Esophagus squamous epithelium (tissue), 5 donors: ENCODE results near the gene SKP1. TPM values are rescaled to one million over a fixed set of nuclear protein-coding genes. Genes with fewer than 3 reads are reported as not detected.

Experiments used
- DNase-seq: peaks from one replicate; lab custom pipeline; 2025; lab: John Stamatoyannopoulos, UW
- H3K27ac ChIP-seq, 4 donors: fragments of 200-600 bp; sonication (generic); one replicate each; pipeline ENCODE4 v1.5.1; 2016 to 2019; ENCODE audit warnings: mild to moderate bottlenecking in 1 of 4
- H3K27me3 ChIP-seq, 4 donors: fragments of 200-600 bp; sonication (generic); 1 replicate in 3 of 4; 2 replicates in 1 of 4; pipeline versions ENCODE4 v1.5.1 to v1.6.0; 2017 to 2021; ENCODE audit warnings: antibody characterized with exemption in 1 of 4
- H3K36me3 ChIP-seq, 3 donors: fragments of 200-600 bp; sonication (generic); one replicate each; pipeline ENCODE4 v1.5.1; 2016 to 2019
- H3K4me1 ChIP-seq, 3 donors: fragments of 200-600 bp; sonication (generic); one replicate each; pipeline ENCODE4 v1.5.1; 2017 to 2019
- H3K4me3 ChIP-seq, 4 donors: fragments of 200-600 bp; sonication (generic); 1 replicate in 3 of 4; 2 replicates in 1 of 4; pipeline ENCODE4 v1.5.1; 2016 to 2019; ENCODE audit warnings: mild to moderate bottlenecking in 2 of 4, moderate library complexity in 1 of 4
- H3K9me3 ChIP-seq, 3 donors: fragments of 200-600 bp; sonication (generic); one replicate each; pipeline ENCODE4 v1.5.1; 2016 to 2019
- POLR2A ChIP-seq, 4 donors: fragments of 450-650 bp; IDR thresholded peaks; one replicate each; pipeline ENCODE4 v1.6.1; 2017; ENCODE audit warnings: antibody characterized with exemption in 4 of 4, mild to moderate bottlenecking in 4 of 4, moderate library complexity in 3 of 4
- WGBS, 2 donors: methylation state at CpG; one replicate each; pipeline ENCODE4 v1.1.5; 2018; 5-methylcytosine and 5-hydroxymethylcytosine counted together
- intact Hi-C: fragments of 100-400 bp; cut with DNase I; formaldehyde crosslinking; loops from one replicate; pipeline ENCODE4 v1.15.0; 2022
- total RNA-seq, 4 donors: library from RNA; depleted of rRNA; stranded (reverse); fragments of >200 nt; gene quantifications; one replicate each; pipeline ENCODE4 v1.1.0, GENCODE V29; 2016
- TF ChIP-seq, protein P1 (sequence below), 6 experiments: fragments of 450-650 bp in 4 of 6; fragments of 200-600 bp in 2 of 6; sonication (generic) in 2 of 6; IDR thresholded peaks; one replicate each; pipeline ENCODE4 v1.5.1; 2016 to 2019; ENCODE audit warnings: antibody characterized with exemption in 6 of 6, mild to moderate bottlenecking in 4 of 6, moderate library complexity in 4 of 6
- donor health status: DM: yes; HTN: yes; CAD: no.

Gene SKP1
- total RNA-seq, 4 donors from 2014 or later = 159 to 260 (median 208) TPM

DNA sequence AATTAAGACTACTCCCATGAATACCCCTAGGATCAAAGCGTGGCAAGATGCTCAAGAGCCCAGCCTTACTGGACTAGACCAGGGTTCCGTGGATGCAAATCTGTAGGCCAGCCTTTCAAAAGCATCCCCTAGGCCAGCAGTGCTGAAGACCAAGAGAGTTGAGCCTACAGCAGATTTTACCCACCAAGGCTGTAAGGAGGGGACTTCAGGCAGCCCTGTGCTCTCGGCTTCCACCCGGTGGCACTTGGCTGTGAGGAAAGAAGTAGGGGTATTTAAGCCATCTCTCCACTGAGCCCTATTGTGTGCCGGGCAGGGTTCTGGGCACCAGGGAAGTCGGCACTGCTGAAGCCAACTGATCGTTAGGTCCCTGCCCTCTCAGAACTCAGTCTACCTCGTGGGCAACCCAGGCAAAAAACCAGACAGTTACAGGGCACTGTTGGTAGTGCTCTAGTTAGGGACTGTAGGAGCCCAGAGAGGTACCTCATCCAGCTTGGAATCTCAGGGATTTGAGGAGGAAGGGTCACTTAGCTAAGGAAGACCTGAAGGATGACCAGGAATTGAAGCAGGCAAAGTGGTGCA is 36.8 kb downstream of the SKP1 start:
- Histone ChIP-seq H3K9me3 (no peaks in the 10 kb centered on the region), H3K4me1 (peaks cover 7 to 45% (median 10%) of the 10 kb centered on the region in 3 donors), H3K36me3 (peaks cover 7 to 82% (median 22%) of the 10 kb centered on the region in 3 donors), H3K4me3 (no peak overlapping the region), H3K27me3 (no peaks in the 10 kb centered on the region), H3K27ac (no peak overlapping the region)
- 90 to 100% methylated on average over 1 to 6 of the region's 8 CpGs for WGBS, 2 donors
- intact Hi-C loops = loop anchor here (2.0 to 5.0 kb wide), 2 partner anchors 38 to 99 kb away; no protein-coding TSS in a partner anchor
- TF ChIP-seq POLR2A (IDR thresholded peaks at IDR 0.05) = no peak
- no peak for DNase-seq

GRCh38 chr5:134139377-134139851 is 37.3 kb downstream of the SKP1 start:
- DNase-seq = no peak
- no peak overlapping the region for H3K4me3 ChIP-seq
- intact Hi-C loops = loop anchor here (2.0 to 5.0 kb wide), 2 partner anchors 37 to 99 kb away; no protein-coding TSS in a partner anchor
- H3K9me3 ChIP-seq = no peaks in the 10 kb centered on the region
- no peak overlapping the region for H3K27ac ChIP-seq
- 80 to 100% methylated on average over 1 of the region's 4 CpGs for WGBS, 2 donors
- H3K27me3 ChIP-seq = no peaks in the 10 kb centered on the region
- H3K36me3 ChIP-seq = peaks cover 7 to 82% (median 22%) of the 10 kb centered on the region in 3 donors
- peaks cover 7 to 45% (median 10%) of the 10 kb centered on the region in 3 donors for H3K4me1 ChIP-seq
- TF ChIP-seq, protein P1, sequence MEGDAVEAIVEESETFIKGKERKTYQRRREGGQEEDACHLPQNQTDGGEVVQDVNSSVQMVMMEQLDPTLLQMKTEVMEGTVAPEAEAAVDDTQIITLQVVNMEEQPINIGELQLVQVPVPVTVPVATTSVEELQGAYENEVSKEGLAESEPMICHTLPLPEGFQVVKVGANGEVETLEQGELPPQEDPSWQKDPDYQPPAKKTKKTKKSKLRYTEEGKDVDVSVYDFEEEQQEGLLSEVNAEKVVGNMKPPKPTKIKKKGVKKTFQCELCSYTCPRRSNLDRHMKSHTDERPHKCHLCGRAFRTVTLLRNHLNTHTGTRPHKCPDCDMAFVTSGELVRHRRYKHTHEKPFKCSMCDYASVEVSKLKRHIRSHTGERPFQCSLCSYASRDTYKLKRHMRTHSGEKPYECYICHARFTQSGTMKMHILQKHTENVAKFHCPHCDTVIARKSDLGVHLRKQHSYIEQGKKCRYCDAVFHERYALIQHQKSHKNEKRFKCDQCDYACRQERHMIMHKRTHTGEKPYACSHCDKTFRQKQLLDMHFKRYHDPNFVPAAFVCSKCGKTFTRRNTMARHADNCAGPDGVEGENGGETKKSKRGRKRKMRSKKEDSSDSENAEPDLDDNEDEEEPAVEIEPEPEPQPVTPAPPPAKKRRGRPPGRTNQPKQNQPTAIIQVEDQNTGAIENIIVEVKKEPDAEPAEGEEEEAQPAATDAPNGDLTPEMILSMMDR (IDR thresholded peaks at IDR 0.05) = no peak
- TF ChIP-seq POLR2A (IDR thresholded peaks at IDR 0.05) = no peak

- no peak for TF ChIP-seq POLR2A (IDR thresholded peaks at IDR 0.05)
- TF ChIP-seq, protein P1 (IDR thresholded peaks at IDR 0.05) = no peak
- H3K4me1 ChIP-seq = peaks cover 7 to 46% (median 10%) of the 10 kb centered on the region in 3 donors
- H3K9me3 ChIP-seq = no peaks in the 10 kb centered on the region
- intact Hi-C loops = loop anchor here (2.0 to 5.0 kb wide), 2 partner anchors 36 to 98 kb away; no protein-coding TSS in a partner anchor
- no peak for DNase-seq
- 57% methylated on average over 2 of the region's 3 CpGs; no CpG with 5 or more reads in 1 of the 2 donors for WGBS, 2 donors
- no peaks in the 10 kb centered on the region for H3K27me3 ChIP-seq
- H3K36me3 ChIP-seq = peaks cover 7 to 82% (median 17%) of the 10 kb centered on the region in 3 donors
- no peak overlapping the region for H3K4me3 ChIP-seq
- no peak overlapping the region for H3K27ac ChIP-seq
Observed at GRCh38 chr5:134138416-134139376, 38.1 kb downstream of the SKP1 start.

DNA sequence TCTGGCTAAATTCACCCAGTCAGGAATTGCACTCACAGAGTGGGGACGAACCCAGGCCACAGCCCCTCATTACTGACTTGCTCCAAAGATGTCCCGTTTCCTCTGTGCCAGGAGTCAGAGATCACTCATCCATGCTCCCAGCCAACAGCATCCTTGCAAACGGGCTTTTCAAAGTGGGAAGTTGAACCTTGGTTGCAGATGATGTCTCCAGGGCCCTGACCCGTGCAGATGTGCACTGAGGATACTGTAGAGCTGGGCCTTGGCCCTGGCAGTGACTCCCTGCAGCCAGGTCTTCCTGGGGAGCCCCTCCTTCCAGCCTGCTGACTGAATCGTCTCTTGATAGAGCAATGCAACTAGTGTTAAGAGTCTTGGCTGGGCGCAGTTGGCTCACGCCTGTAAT is 40.0 kb downstream of the SKP1 start:
- Histone ChIP-seq H3K9me3 (no peaks in the 10 kb centered on the region), H3K4me3 (no peak overlapping the region), H3K27ac (no peak overlapping the region), H3K36me3 (peaks cover 0 to 82% (median 7%) of the 10 kb centered on the region in 3 donors), H3K27me3 (no peaks in the 10 kb centered on the region), H3K4me1 (peaks cover 7 to 54% (median 10%) of the 10 kb centered on the region in 3 donors)
- DNase-seq = no peak
- WGBS, 2 donors = 70 to 93% methylated on average over 4 to 7 of the region's 7 CpGs
- TF ChIP-seq, protein P1 (IDR thresholded peaks at IDR 0.05) = no peak
- TF ChIP-seq POLR2A (IDR thresholded peaks at IDR 0.05) = no peak
- intact Hi-C loops = loop anchor here (5.0 kb wide), 1 partner anchor 34 kb away; no protein-coding TSS in a partner anchor

DNA sequence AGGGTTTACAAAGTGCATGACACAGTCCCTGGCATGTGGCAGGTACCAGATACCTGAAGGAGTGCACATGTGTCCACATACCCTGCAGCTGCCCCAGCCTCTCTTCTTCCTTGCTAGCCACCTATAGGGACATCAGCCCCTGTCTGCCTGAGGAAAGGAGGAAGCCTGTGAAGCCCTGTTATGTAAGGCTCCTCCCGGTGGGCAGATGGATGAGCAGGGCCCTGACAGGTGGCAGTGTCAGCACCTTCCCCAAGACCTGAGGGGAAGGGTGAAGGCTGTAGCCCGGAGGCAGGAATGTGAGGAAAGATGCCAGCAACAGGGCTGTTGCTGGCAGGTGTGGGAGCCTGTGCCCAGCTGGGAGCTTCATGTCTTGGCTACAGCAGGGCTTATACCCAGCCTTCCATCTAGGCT is 40.5 kb downstream of the SKP1 start:
- Histone ChIP-seq H3K27ac (no peak overlapping the region), H3K27me3 (no peaks in the 10 kb centered on the region), H3K4me3 (no peak overlapping the region), H3K9me3 (no peaks in the 10 kb centered on the region), H3K36me3 (peaks cover 0 to 82% (median 7%) of the 10 kb centered on the region in 3 donors), H3K4me1 (peaks cover 7 to 50% (median 10%) of the 10 kb centered on the region in 3 donors)
- DNase-seq = no peak
- intact Hi-C loops = loop anchor here (5.0 kb wide), 1 partner anchor 34 kb away; no protein-coding TSS in a partner anchor
- TF ChIP-seq, protein P1 (IDR thresholded peaks at IDR 0.05) = no peak
- TF ChIP-seq POLR2A (IDR thresholded peaks at IDR 0.05) = no peak
- WGBS, 2 donors = 60% methylated on average over 1 of the region's 2 CpGs; no CpG with 5 or more reads in 1 of the 2 donors
